Activated naive CD4-positive, alpha-beta T cell treated with anti-CD3 and anti-CD28 coated beads, Interleukin-2, amount 50 U/mL, for 72 hours (primary cell): Measurements from ENCODE around the gene PIGO. TPM values are rescaled to one million over a fixed set of nuclear protein-coding genes. Genes with fewer than 3 reads are reported as not detected.

Experiments
- ATAC-seq, 2 donors: fragments of 150-1000 bp; cut with Tn5 transposase; 2 replicates each; pipeline ENCODE4 v1.10.0; 2021; ENCODE audit warnings: mild to moderate bottlenecking in 2 of 2, moderate library complexity in 2 of 2
- DNase-seq, 2 donors: peaks; one replicate each; pipeline ENCODE4 v3.0.0; 2021 to 2022; ENCODE audit warnings: low spot score in 2 of 2
- H3K27ac Mint-ChIP-seq, 2 donors: one replicate each; pipeline ENCODE4 v1.8.0; 2022; ENCODE audit warnings: mild to moderate bottlenecking in 2 of 2, mixed read lengths in 2 of 2
- H3K36me3 Mint-ChIP-seq, 2 donors: one replicate each; pipeline ENCODE4 v1.8.0; 2022; ENCODE audit warnings: mixed read lengths in 2 of 2
- H3K9me3 Mint-ChIP-seq, 2 donors: one replicate each; pipeline ENCODE4 v1.8.0; 2022; ENCODE audit warnings: mixed read lengths in 2 of 2
- total RNA-seq, 2 donors: library from RNA; stranded (reverse); gene quantifications; one replicate each; pipeline ENCODE4 v1.2.3, GENCODE V29; 2022

Gene PIGO
- total RNA-seq, 2 donors from 2014 or later, result 13.0 to 20.3 TPM

DNA sequence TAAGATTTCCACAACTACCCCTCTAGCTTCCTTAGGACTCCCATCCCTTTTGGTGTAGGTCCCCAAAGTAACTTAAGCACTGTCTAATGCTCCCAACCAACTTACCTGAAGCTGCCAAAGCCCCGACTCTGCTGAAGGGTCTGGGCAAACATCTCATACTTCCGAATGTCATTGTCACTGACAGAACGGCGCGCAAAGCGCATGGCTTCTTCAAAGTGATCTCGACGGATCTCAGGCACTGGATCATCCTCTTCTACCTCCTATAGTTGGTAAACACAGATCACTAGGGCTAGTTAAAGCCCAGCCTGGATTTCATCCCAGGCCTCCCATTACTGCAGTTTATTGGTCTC lies 39.1 kb downstream of the PIGO start:
- peaks cover 42 to 59% of the 10 kb centered on the region in 2 donors for H3K36me3 Mint-ChIP-seq
- ATAC-seq (peak in 1 of 2 donors; percentile 14), DNase-seq (no peak)
- no peaks in the 10 kb centered on the region for H3K9me3 Mint-ChIP-seq
- H3K27ac Mint-ChIP-seq, result no peak overlapping the region

DNA sequence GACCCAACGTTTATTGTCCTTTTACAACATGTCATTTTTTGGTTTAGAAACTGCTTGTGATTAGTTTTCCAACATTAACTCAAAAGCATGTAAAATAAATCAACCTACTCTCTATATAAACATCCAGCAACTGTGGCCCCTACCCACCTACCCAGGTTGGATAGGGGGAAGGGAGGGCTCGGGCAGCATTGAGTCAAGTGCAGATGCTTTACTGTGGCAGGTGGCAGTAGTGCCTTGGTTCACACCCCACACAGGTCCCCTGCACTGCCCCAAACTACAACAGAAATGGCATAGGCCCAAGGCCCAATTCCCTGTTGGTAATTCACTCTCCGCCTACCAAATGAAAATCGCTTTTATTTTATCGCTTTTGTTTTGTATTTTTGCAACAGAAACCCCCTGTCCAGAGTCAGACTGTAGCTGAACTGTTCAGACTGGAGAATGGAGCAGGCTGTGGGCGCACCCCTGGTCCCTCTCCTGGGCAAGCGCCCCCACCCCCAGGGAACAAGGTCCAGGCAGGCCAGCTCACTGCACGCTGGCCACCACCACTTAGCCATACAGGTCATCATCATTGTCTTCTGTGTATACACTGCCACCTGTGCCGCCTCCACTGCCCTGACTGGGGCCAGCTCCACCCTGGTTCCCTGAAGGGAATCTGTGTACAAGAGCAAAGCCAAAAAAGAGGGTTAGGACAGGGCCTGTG lies 39.7 kb downstream of the PIGO start:
- H3K9me3 Mint-ChIP-seq, result no peaks in the 10 kb centered on the region
- no peak for DNase-seq
- peaks cover 39 to 55% of the 10 kb centered on the region in 2 donors for H3K36me3 Mint-ChIP-seq
- H3K27ac Mint-ChIP-seq, result no peak overlapping the region
- peak; percentile 31 to 36 for ATAC-seq

GRCh38 chr9:35054871-35055644 lies 41.3 kb downstream of the PIGO start:
- ATAC-seq, result no peak

DNA sequence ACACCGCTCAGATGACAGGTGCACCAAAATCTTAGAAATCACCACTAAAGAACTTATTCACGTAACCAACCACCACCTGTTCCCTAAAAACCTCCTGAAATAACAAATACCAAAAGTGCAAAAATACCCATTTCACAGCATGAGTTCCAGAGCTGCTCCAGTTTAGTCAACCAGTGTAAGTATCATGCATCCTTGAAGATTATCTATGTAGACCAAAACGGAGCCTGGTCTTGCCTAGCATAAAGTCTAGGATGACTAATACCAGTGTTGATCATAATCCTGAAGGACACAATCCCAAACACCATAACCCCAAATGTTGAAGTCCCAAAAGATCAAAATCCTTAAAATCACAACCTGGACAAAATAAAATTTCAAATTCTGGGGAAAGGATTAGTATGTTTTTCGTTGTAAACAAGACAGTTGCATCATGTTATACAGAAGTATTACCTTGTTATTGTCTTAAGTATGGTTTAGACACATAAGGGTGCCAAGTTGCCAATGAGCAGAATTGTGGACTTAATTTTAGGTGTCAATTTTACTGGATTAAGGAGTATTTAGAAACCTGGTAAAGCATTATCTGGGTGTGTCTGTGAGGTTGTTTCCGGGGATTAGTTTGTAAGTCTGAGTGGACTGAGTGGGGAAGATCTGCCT lies 42.1 kb downstream of the PIGO start:
- ATAC-seq (no peak), DNase-seq (no peak)
- no peaks in the 10 kb centered on the region for H3K9me3 Mint-ChIP-seq
- H3K36me3 Mint-ChIP-seq, result peaks cover 25 to 38% of the 10 kb centered on the region in 2 donors
- no peak overlapping the region for H3K27ac Mint-ChIP-seq

More at GRCh38 chr9:35054871-35055644, 41.3 kb downstream of the PIGO start:
- Mint-ChIP-seq H3K36me3 (peaks cover 29 to 44% of the 10 kb centered on the region in 2 donors), H3K27ac (peak overlapping the region in 1 of 2 donors; percentile 47), H3K9me3 (no peaks in the 10 kb centered on the region)
- DNase-seq, result no peak

DNA sequence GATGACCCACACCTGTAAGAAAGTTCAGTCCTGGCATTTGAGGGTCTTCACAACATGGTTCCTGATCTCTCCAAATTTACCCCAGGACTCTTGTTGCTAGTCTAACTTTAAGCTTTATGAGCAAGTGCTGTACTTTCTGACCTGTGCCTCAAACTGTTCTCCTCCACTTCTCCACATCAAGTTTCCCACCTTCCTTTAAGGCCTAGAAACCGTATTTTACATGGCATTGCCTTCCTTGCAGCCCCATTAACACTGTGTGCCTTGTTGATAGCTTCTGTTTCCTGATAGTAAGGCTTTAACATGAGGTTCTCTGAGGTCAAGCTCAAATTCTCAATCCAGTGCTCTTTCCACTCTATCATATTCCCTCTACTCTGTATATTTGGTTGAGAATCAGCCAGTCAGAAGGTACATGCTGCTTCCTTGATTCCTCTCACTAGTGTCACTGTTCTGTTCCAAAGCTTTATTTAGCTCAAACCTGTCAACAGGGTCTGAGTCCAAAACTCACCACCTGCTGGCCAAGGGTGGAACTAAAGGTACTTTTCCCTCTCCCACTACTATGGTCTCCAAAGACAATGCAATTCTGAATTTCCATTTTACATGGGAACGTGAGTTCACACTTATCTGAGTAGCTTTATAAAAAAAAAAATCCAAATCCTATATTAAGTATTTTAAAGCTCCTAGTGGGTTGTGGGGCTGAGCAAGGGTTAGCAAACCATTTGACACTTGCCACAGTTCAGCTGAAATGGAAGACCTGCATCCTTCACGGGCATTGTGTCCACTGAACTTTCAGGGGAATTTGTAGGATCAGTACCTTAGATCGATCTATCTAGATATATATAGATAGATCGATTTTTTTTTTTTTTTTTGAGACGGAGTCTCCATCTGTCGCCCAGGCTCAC lies 45.1 kb downstream of the PIGO start:
- DNase-seq (peak in 1 of 2 donors; percentile 62), ATAC-seq (peak; percentile 67 to 77)
- peaks cover 6 to 24% of the 10 kb centered on the region in 2 donors for H3K36me3 Mint-ChIP-seq
- H3K9me3 Mint-ChIP-seq, result no peaks in the 10 kb centered on the region
- peak overlapping the region; percentile 42 to 96 for H3K27ac Mint-ChIP-seq

- Mint-ChIP-seq H3K36me3 (peaks cover 6 to 12% of the 10 kb centered on the region in 2 donors), H3K27ac (no peak overlapping the region), H3K9me3 (no peaks in the 10 kb centered on the region)
- ATAC-seq (no peak), DNase-seq (no peak)
These were observed 47.9 kb downstream of the PIGO start for GRCh38 chr9:35048511-35048910.

DNA sequence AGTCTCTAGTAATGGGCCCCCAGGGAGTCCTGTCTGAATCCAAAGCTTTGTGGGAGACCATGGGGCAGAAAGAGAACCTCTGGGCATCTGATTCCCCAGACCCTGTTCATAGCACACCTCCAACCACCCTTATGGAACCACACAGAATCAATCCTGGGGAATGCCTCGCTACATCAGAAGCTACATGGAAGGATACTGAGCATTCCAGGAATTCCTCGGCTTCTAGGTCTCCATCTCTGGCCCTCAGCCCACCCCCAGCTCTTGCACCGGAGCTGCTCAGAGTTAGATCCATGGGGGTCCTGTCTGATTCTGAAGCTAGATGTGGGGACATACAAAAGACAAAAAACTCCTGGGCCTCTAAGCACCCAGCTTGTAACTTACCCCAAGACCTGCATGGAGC lies 52.3 kb downstream of the PIGO start:
- no peak for DNase-seq
- Mint-ChIP-seq H3K27ac (no peak overlapping the region), H3K9me3 (no peaks in the 10 kb centered on the region), H3K36me3 (peaks cover 7 to 10% of the 10 kb centered on the region in 2 donors)
- ATAC-seq, result no peak

DNA sequence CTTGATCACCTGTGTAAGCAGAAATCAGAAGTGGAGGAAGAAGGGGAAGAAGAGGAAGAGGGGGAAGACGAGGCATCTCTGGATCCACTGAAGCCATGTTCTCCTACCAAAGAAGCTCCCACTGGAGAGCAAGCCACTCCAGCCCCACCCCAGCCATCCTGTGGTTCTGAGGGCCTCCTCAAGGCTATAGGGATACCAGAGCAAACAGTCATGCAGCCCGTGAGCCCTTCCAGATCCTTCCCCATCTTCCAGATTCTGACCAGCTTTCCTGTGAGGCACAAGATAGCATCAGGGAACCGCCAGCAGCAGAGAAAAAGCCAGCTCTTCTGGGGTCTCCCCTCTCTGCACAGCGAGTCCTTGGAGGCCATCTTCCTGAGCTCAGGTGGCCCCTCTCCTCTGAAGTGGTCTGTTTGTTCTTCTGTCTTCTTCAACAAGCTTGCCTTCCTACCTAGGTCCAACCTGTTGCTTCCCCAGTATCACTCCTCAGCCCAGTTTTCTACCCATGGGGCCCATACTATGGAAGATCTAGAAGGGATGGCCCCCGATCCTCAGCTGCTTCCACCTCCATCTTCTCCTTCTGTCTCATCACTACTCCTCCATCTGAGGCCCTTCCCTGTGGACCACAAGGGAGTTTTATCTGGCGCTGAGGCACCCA lies 53.4 kb downstream of the PIGO start:
- H3K27ac Mint-ChIP-seq, result peak overlapping the region; percentile 2 to 7
- H3K36me3 Mint-ChIP-seq, result peaks cover 0 to 7% of the 10 kb centered on the region in 2 donors
- ATAC-seq (no peak), DNase-seq (no peak)
- no peaks in the 10 kb centered on the region for H3K9me3 Mint-ChIP-seq

GRCh38 chr9:35042081-35042604 lies 54.2 kb downstream of the PIGO start:
- H3K9me3 Mint-ChIP-seq, result no peaks in the 10 kb centered on the region
- ATAC-seq (no peak), DNase-seq (no peak)
- peak overlapping the region in 1 of 2 donors; percentile 10 for H3K27ac Mint-ChIP-seq
- H3K36me3 Mint-ChIP-seq, result peaks cover 0 to 7% of the 10 kb centered on the region in 2 donors

Other genes with a start within 250 kb of the PIGO start
- under 1 TPM; 0.06 to 0.09 TPM for gene PHF24, start 138.3 kb downstream of the PIGO start, total RNA-seq
- 10 to 100 TPM in 1 of 2 donors, 1 to 10 TPM in 1; 9.3 to 42.5 TPM for gene DNAJB5, start 106.8 kb downstream of the PIGO start, total RNA-seq
- gene VCP, start 24.0 kb downstream of the PIGO start, total RNA-seq, result 100 to 1,000 TPM; 208 to 305 TPM
- 100 to 1,000 TPM; 114 to 194 TPM for gene FANCG, start 16.6 kb downstream of the PIGO start, total RNA-seq
- gene STOML2, start 6.5 kb upstream of the PIGO start, total RNA-seq, result 100 to 1,000 TPM; 151 to 216 TPM
- gene ATOSB, start 19.3 kb upstream of the PIGO start, total RNA-seq, result 10 to 100 TPM in 1 of 2 donors, 1 to 10 TPM in 1; 6.9 to 19.9 TPM
- gene UNC13B, start 65.4 kb upstream of the PIGO start, total RNA-seq, result 1 to 10 TPM; 2.3 to 5.0 TPM